Fibroblast of villous mesenchyme (primary cell): ENCODE measurements around the gene MED20. TPM values are rescaled to one million over a fixed set of nuclear protein-coding genes. Genes with fewer than 3 reads are reported as not detected.
"Not testable (repeated sequence)": the region's sequence is repeated elsewhere in the genome, so short reads cannot be mapped to it uniquely, and the experiment has no call there.

Source experiments
- DNase-seq: peaks from one replicate; pipeline ENCODE4 v3.0.0-alpha.2; 2010; ENCODE audit warnings: low read depth
- H3K4me3 ChIP-seq: 2 replicates; pipeline ENCODE4 v1.5.1; 2011; ENCODE audit warnings: low read depth, mild to moderate bottlenecking, low read length
- total RNA-seq: library from RNA; depleted of rRNA; stranded (reverse); fragments of >200 nt; gene quantifications from 2 replicates; pipeline ENCODE4 v1.2.3, GENCODE V29; 2012
- TF ChIP-seq, protein P1 (sequence below): IDR thresholded peaks from 2 replicates; pipeline ENCODE4 v1.5.1; 2012; ENCODE audit warnings: low read depth, mild to moderate bottlenecking, low read length; ENCODE audit not compliant: insufficient read depth

Gene MED20
- total RNA-seq, 1 donor, result 40.2 TPM

DNA sequence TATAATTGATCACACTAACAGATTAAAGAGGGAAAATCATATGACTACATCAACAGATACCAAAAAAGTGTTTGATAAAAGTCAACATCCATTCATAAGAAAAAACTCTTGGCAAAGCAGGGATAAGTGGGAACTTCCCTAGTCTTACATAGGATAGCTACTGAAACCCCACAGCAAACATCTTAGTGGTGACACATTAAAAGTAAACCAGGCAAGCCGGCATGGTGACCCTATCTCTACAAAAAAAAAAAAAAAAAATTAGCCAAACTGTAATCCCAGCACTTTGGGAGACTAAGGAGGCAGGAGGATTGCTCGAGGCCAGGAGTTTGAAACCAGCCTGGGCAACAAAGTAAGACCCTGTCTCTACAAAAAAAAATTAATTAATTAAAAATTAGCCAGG, 34.5 kb upstream of the MED20 start:
- H3K4me3 ChIP-seq, result no peak overlapping the region
- TF ChIP-seq, protein P1, sequence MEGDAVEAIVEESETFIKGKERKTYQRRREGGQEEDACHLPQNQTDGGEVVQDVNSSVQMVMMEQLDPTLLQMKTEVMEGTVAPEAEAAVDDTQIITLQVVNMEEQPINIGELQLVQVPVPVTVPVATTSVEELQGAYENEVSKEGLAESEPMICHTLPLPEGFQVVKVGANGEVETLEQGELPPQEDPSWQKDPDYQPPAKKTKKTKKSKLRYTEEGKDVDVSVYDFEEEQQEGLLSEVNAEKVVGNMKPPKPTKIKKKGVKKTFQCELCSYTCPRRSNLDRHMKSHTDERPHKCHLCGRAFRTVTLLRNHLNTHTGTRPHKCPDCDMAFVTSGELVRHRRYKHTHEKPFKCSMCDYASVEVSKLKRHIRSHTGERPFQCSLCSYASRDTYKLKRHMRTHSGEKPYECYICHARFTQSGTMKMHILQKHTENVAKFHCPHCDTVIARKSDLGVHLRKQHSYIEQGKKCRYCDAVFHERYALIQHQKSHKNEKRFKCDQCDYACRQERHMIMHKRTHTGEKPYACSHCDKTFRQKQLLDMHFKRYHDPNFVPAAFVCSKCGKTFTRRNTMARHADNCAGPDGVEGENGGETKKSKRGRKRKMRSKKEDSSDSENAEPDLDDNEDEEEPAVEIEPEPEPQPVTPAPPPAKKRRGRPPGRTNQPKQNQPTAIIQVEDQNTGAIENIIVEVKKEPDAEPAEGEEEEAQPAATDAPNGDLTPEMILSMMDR, result no peak
- DNase-seq, result no peak

DNA sequence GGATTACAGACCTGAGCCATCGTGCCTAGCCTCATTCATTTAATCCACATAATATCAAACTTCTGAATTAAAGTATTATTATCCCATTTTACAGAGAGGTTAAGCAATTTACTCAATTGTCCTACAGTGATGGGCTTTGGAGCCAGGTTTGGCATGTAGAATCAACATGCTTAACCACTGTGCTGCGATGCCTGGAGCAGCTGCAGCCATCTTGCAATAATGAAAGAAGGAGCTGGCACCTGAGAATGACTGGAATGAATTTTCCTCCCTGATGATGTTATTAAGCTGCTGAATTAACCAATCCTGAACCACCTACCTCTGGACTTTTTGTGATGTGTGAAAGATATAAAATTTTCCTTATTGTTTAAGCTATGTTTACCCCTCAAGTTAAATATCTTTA, 33.7 kb upstream of the MED20 start:
- no peak overlapping the region for H3K4me3 ChIP-seq
- TF ChIP-seq, protein P1, result no peak
- no peak for DNase-seq

DNA sequence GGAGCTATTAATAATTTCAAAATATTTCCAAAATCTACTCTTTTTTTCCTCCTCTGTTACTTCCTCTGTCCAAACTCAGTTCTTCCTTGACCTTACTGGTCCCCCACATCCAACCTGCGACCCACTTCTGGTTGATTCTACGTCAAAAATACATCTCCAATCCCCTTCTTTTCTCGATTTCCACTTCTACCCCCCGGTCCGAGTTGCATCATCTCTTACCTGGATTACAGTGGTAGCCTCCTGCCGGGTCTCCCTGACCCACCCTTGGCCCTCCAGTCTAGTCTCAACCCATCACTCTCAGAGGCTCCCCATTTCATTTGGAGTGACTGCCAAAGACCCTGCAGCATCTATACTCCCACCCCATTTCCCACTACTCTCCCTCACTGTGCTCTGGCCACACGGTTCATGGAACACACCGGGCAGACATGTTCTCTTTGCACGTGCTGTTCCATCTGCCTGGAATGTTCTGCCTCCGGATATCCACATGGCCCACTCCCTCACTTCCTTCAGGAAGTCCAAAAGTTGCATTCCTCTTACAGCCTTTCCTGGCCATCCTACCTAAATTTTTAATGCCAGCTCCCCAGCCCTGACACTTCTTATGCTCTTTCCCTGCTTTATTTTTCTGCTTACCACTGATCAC, 26.8 kb upstream of the MED20 start:
- H3K4me3 ChIP-seq, result no peak overlapping the region
- TF ChIP-seq, protein P1, result no peak
- no peak for DNase-seq

DNA sequence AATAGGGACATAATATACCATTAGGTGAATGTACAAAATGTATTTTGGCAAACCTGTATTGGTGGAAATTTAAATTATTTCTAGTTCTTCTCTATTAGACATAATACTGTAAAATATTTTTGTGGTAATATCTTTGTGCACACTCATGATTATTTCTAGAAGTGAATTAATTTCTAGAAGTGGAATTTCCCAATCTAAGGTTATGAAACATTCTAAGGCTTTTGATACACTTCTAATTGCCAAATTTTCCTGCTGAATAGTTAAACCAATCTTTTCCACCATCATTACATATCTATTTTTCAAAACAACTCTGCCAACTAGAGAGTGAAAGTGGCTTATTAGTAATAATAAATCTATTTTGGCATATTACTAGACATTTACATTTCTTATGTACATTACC, 22.5 kb upstream of the MED20 start:
- TF ChIP-seq, protein P1, result no peak
- no peak for DNase-seq
- no peak overlapping the region for H3K4me3 ChIP-seq

DNA sequence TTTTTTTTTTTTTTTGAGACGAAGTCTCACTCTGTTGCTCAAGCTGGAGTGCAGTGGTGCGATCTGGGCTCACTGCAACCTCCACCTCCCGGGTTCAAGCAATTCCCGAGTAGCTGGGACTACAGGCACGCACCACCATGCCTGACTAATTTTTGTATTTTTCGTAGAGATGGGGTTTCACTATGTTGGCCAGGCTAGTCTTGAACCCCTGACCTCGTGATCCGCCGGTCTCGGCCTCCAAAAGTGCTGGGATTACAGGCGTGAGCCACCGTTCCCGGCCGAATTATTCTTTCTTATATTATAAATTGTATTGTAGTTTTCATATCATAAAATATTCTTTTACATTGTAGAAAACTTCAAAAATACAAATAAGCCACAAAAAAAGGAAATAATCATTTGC, 21.9 kb upstream of the MED20 start:
- DNase-seq, H3K4me3 ChIP-seq: not testable (repeated sequence)

DNA sequence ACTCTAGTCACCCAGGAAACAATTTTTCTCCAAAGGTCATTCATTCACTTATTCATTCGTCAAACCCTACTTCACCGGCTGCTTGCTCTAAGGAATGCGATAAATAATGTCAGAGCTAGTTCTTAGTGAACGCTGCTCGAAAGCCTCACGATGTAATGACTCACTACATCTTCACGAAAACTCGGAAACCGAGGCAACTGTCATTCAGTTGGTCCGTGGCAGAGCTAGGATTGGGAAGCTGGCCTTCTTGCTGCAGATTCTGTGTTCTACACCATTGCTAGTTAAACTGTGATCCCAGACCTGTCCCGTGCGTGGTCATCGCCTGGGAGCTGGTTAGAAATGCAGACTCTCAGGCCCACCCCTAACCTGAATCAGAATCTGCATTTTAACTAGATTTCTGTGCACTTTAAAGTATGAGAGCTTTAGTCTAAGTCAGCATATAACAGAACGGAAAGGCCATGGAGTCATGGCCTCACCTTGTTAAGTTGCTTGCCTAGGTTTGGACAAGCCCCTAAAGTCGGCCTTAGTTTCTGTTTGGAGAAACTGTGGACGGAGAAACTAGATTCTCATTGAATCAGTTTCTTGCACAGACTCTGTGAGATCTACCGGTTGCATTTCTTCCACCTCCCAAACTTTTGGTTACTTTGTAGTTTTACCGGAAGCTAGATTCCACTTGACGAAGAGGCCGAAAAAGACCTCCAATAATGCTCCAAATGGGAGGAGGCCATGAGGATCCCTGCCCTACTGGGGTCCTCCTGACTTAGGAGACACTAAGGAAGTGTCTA, 21.3 kb upstream of the MED20 start:
- TF ChIP-seq, protein P1, result no peak
- H3K4me3 ChIP-seq, result peak overlapping the region; percentile 55
- peak; percentile 88 for DNase-seq

DNA sequence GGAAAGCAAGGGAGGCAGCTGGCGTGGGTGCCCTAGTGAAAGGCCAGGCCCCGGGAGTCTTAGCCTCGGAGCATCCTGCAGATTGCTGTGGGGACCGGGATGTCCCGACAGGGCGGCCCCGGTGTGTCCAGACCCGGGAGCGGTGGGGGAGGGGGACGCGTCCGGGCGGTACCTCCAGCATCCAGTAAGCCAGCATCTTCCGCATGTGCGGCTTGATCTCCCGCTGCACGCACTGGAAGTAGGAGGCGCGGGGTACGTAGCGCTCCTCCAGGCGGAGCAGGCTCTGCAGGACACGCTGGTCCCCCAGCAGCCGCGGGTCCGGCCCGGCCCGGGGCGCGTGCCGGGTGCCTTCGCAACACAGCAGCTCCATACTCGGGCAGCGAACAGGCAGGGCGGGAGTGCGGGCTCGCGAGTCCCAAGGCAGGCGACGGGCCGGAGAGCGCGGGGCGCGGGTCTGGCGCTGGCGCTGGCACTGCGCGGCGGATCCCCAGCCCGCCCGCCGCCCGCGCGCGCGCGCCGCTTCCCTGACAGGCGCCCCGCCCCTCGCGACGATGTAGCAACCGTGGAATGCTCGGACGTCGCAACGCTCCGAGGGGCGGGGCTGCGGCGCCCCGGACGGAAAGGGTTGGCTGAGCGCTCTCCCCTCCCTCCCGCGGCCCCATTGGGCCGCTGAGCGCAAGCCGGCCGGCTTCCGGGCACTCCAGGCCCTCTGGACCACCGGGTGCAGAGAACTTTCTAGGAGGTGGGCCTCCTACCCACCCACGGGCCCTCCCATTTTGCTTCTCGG, 20.5 kb upstream of the MED20 start, which contains the start of gene CCND3:
Gene CCND3 (minus strand): TSS at position 529 of the 787 bp plus-strand sequence. CDS start 159 bp downstream, at position 370.
- H3K4me3 ChIP-seq, result peak within 1 kb of the TSS; percentile 72
- peak; percentile 93 for DNase-seq
- TF ChIP-seq, protein P1, result no peak
